HCT116 (cell line): ENCODE data around the gene SMIM5. TPM values are rescaled to one million over a fixed set of nuclear protein-coding genes. Genes with fewer than 3 reads are reported as not detected.

ENCODE experiments used
- ATAC-seq: fragments of 200-7000 bp; cut with Tn5 transposase; 2 replicates; pipeline ENCODE4 v1.9.1; 2020; ENCODE audit warnings: mild to moderate bottlenecking, moderate library complexity
- BruUV-seq: library from RNA; stranded (reverse); fragments of 400-500 nt; replicated peaks from 2 replicates; lab custom pipeline; 2021; lab: Mats Ljungman, UMichigan
- CTCF ChIA-PET: fragments of 300-600 bp; sonication (Branson Sonifier 250); formaldehyde crosslinking; loops from one replicate; lab custom pipeline; 2021; ENCODE audit warnings: antibody characterized with exemption; lab: Charles Lee
- POLR2A ChIA-PET: fragments of 300-600, 350-600 bp; sonication (Branson Sonifier 250); formaldehyde crosslinking; loops from one replicate; lab custom pipeline; 2021; ENCODE audit warnings: antibody characterized with exemption; lab: Charles Lee
- RAD21 ChIA-PET, 2 experiments: fragments of 300-600 bp; sonication (Branson Sonifier 250); formaldehyde crosslinking; loops; one replicate each; lab custom pipeline; 2023; ENCODE audit warnings: low total read pairs in 2 of 2; ENCODE audit not compliant: uncharacterized antibody in 2 of 2, unreplicated experiment in 2 of 2, low non-redundant PET in 1 of 2; lab: Charles Lee
- DNase-seq: peaks from one replicate; pipeline ENCODE4 v3.0.0-alpha.2; 2010; ENCODE audit warnings: low read depth, low spot score
- H2AFZ ChIP-seq: fragments of 200-600 bp; shearing (Covaris generic), sonication (generic); 2 replicates; pipeline ENCODE4 v1.6.1; 2017; ENCODE audit warnings: low read depth, mixed run types, mixed read lengths, antibody characterized with exemption, low read length; ENCODE audit not compliant: poor library complexity, severe bottlenecking
- H3K27ac ChIP-seq: 2 replicates; pipeline ENCODE4 v1.5.1; 2012; ENCODE audit warnings: low read depth, low read length
- H3K27me3 ChIP-seq: fragments of 200-600 bp; sonication (generic); 2 replicates; pipeline ENCODE4 v1.6.1; 2016; ENCODE audit warnings: mixed run types, low read length, mixed read lengths; ENCODE audit not compliant: insufficient read depth
- H3K36me3 ChIP-seq, 2 experiments: fragments of 200-500 bp in 1 of 2; fragments of 200-600 bp in 1 of 2; sonication (Bioruptor generic) in 1 of 2; sonication (generic) in 1 of 2; 2 replicates each; pipeline versions ENCODE4 v1.5.1 to v1.6.1; 2014 to 2016; ENCODE audit warnings: low read length in 2 of 2, inconsistent platforms in 1 of 2, mixed read lengths in 1 of 2, mixed run types in 1 of 2; ENCODE audit not compliant: insufficient read depth in 2 of 2, control insufficient read depth in 1 of 2
- H3K4me1 ChIP-seq, 2 experiments: fragments of 200-600 bp in 1 of 2; sonication (generic) in 1 of 2; 2 replicates each; pipeline versions ENCODE4 v1.5.1 to v1.6.1; 2012 to 2017; ENCODE audit warnings: low read length in 2 of 2, inconsistent platforms in 1 of 2, mild to moderate bottlenecking in 1 of 2, mixed read lengths in 1 of 2, mixed run types in 1 of 2, moderate library complexity in 1 of 2; ENCODE audit not compliant: insufficient read depth in 2 of 2, control insufficient read depth in 1 of 2
- H3K4me2 ChIP-seq: fragments of 200-600 bp; sonication (generic); 2 replicates; pipeline ENCODE4 v1.6.1; 2017; ENCODE audit warnings: mixed run types, low read length, mixed read lengths
- H3K4me3 ChIP-seq, 2 experiments: fragments of 200-600 bp in 1 of 2; sonication (generic) in 1 of 2; replicated peaks in 1 of 2; 2 replicates each; pipeline ENCODE4 v1.5.1; 2011 to 2016; ENCODE audit warnings: low read length in 2 of 2, control low read depth in 1 of 2, low read depth in 1 of 2, mild to moderate bottlenecking in 1 of 2, mixed read lengths in 1 of 2, mixed run types in 1 of 2
- H3K79me2 ChIP-seq: fragments of 200-600 bp; sonication (generic); 2 replicates; pipeline ENCODE4 v1.6.1; 2017; ENCODE audit warnings: mild to moderate bottlenecking, mixed run types, low read length, moderate library complexity, mixed read lengths; ENCODE audit not compliant: insufficient read depth
- H3K9ac ChIP-seq: fragments of 200-600 bp; sonication (generic); 2 replicates; pipeline ENCODE4 v1.6.1; 2016; ENCODE audit warnings: low read length, mixed read lengths
- H3K9me2 ChIP-seq: fragments of 200-600 bp; sonication (generic), shearing (Covaris generic); 2 replicates; pipeline ENCODE4 v1.6.1; 2017; ENCODE audit warnings: mixed run types, mild to moderate bottlenecking, moderate library complexity; ENCODE audit not compliant: insufficient read depth
- H3K9me3 ChIP-seq, 2 experiments: fragments of 200-500 bp in 1 of 2; fragments of 200-600 bp in 1 of 2; sonication (Bioruptor generic) in 1 of 2; sonication (generic) in 1 of 2; 2 replicates each; pipeline ENCODE4 v1.6.1; 2014 to 2017; ENCODE audit warnings: low read length in 2 of 2, mixed read lengths in 2 of 2, inconsistent platforms in 1 of 2, low read depth in 1 of 2, mild to moderate bottlenecking in 1 of 2, mixed run types in 1 of 2, moderate library complexity in 1 of 2; ENCODE audit not compliant: control insufficient read depth in 1 of 2, insufficient read depth in 1 of 2
- H4K20me1 ChIP-seq: fragments of 200-600 bp; sonication (generic), shearing (Covaris generic); 2 replicates; pipeline ENCODE4 v1.6.1; 2017; ENCODE audit warnings: mixed run types, mild to moderate bottlenecking, moderate library complexity; ENCODE audit not compliant: insufficient read depth
- CBX3 ChIP-seq: IDR thresholded peaks from 2 replicates; pipeline ENCODE4 v1.6.1; 2012; ENCODE audit warnings: low read depth
- CEBPB ChIP-seq: IDR thresholded peaks from 2 replicates; pipeline ENCODE4 v1.6.1; 2012; ENCODE audit warnings: low read depth
- POLR2A ChIP-seq: IDR thresholded peaks from 2 replicates; pipeline ENCODE4 v1.7.0; 2011; ENCODE audit warnings: borderline replicate concordance; ENCODE audit not compliant: insufficient read depth, insufficient read length; ENCODE audit errors: extremely low read depth
- POLR2AphosphoS5 ChIP-seq: IDR thresholded peaks from 2 replicates; pipeline ENCODE4 v1.6.1; 2011; ENCODE audit warnings: mild to moderate bottlenecking, low read depth, low read length, moderate library complexity
- SRF ChIP-seq: IDR thresholded peaks from 2 replicates; pipeline ENCODE4 v1.6.1; 2012; ENCODE audit warnings: low read depth
- TCF7L2 ChIP-seq: IDR thresholded peaks from 2 replicates; pipeline ENCODE4 v1.7.0; 2011; ENCODE audit warnings: borderline replicate concordance, inconsistent platforms; ENCODE audit not compliant: insufficient read depth, insufficient read length; ENCODE audit errors: extremely low read depth
- YY1 ChIP-seq: IDR thresholded peaks from 2 replicates; pipeline ENCODE4 v1.6.1; 2011; ENCODE audit warnings: low read length, low read depth, moderate library complexity, mild to moderate bottlenecking; ENCODE audit not compliant: insufficient replicate concordance; ENCODE audit errors: extremely low read depth
- ZNF274 ChIP-seq: fragments of 200-500 bp; sonication (Bioruptor generic); IDR thresholded peaks from 2 replicates; pipeline ENCODE4 v1.6.1; 2014; ENCODE audit warnings: mild to moderate bottlenecking, low read depth, low read length, inconsistent platforms
- intact Hi-C: fragments of 100-400 bp; cut with micrococcal nuclease; formaldehyde crosslinking; loops from 2 replicates; pipeline ENCODE4 v1.10.0; 2022
- total RNA-seq: library from RNA; stranded (reverse); gene quantifications from one replicate; pipeline ENCODE4 v1.2.1, GENCODE V29; 2021; ENCODE audit not compliant: unreplicated experiment
- TF ChIP-seq, protein P1 (sequence below): IDR thresholded peaks from 2 replicates; pipeline ENCODE4 v1.6.1; 2012
- TF ChIP-seq, protein P2 (sequence below): IDR thresholded peaks from 2 replicates; pipeline ENCODE4 v1.6.1; 2012
- TF ChIP-seq, protein P3 (sequence below): IDR thresholded peaks from 2 replicates; pipeline ENCODE4 v1.6.1; 2011; ENCODE audit warnings: mild to moderate bottlenecking, low read length, moderate library complexity; ENCODE audit not compliant: insufficient replicate concordance; ENCODE audit errors: extremely low read depth
- TF ChIP-seq, protein P4 (sequence below), 3 experiments: fragments of 200-600 bp in 1 of 3; sonication (generic) in 1 of 3; IDR thresholded peaks in 2 of 3; conservative IDR thresholded peaks in 1 of 3; 2 replicates each; pipeline ENCODE4 v1.5.1; 2012 to 2017; ENCODE audit warnings: low read depth in 2 of 3, low read length in 2 of 3, antibody characterized with exemption in 1 of 3, borderline replicate concordance in 1 of 3, control low read depth in 1 of 3, mild to moderate bottlenecking in 1 of 3, mixed read lengths in 1 of 3, mixed run types in 1 of 3, moderate library complexity in 1 of 3; ENCODE audit not compliant: insufficient read depth in 1 of 3
- TF ChIP-seq, protein P5 (sequence below): IDR thresholded peaks from 2 replicates; pipeline ENCODE4 v1.6.1; 2012; ENCODE audit warnings: low read depth

The SMIM5 gene
- total RNA-seq, 1 experiment from 2014 or later: 0.12 TPM

DNA sequence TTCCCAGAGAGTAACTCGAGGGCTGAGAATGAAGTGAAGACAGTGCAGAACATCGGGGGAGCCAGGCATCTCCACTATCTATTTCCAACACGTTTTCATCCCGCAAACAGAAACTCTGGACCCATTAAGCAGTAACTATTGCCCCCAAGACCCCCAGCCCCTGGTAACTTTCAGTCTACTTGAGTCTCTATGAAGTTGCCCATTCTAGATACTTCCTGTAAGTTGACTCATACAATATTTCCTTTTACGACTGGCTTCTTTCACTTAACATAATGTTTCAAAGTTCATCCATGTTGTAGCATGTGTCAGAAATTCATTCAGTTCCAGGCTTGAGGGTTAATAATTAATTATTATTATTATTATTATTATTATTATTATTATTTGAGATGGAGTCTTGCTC, 26.1 kb upstream of the SMIM5 start:
- H3K4me2 ChIP-seq: no peak overlapping the region
- H3K4me1 ChIP-seq: peaks cover 31 to 60% of the 10 kb centered on the region in 2 experiments
- TF ChIP-seq, protein P1, sequence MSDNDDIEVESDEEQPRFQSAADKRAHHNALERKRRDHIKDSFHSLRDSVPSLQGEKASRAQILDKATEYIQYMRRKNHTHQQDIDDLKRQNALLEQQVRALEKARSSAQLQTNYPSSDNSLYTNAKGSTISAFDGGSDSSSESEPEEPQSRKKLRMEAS: no peak
- no peak for TF ChIP-seq TCF7L2
- no peak for TF ChIP-seq POLR2AphosphoS5
- no peak for TF ChIP-seq CEBPB
- no peak for TF ChIP-seq CBX3
- TF ChIP-seq, protein P2, sequence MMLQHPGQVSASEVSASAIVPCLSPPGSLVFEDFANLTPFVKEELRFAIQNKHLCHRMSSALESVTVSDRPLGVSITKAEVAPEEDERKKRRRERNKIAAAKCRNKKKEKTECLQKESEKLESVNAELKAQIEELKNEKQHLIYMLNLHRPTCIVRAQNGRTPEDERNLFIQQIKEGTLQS: no peak
- no peak for TF ChIP-seq SRF
- TF ChIP-seq, protein P3, sequence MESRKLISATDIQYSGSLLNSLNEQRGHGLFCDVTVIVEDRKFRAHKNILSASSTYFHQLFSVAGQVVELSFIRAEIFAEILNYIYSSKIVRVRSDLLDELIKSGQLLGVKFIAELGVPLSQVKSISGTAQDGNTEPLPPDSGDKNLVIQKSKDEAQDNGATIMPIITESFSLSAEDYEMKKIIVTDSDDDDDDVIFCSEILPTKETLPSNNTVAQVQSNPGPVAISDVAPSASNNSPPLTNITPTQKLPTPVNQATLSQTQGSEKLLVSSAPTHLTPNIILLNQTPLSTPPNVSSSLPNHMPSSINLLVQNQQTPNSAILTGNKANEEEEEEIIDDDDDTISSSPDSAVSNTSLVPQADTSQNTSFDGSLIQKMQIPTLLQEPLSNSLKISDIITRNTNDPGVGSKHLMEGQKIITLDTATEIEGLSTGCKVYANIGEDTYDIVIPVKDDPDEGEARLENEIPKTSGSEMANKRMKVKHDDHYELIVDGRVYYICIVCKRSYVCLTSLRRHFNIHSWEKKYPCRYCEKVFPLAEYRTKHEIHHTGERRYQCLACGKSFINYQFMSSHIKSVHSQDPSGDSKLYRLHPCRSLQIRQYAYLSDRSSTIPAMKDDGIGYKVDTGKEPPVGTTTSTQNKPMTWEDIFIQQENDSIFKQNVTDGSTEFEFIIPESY: no peak
- TF ChIP-seq POLR2A: no peak
- TF ChIP-seq, protein P4, sequence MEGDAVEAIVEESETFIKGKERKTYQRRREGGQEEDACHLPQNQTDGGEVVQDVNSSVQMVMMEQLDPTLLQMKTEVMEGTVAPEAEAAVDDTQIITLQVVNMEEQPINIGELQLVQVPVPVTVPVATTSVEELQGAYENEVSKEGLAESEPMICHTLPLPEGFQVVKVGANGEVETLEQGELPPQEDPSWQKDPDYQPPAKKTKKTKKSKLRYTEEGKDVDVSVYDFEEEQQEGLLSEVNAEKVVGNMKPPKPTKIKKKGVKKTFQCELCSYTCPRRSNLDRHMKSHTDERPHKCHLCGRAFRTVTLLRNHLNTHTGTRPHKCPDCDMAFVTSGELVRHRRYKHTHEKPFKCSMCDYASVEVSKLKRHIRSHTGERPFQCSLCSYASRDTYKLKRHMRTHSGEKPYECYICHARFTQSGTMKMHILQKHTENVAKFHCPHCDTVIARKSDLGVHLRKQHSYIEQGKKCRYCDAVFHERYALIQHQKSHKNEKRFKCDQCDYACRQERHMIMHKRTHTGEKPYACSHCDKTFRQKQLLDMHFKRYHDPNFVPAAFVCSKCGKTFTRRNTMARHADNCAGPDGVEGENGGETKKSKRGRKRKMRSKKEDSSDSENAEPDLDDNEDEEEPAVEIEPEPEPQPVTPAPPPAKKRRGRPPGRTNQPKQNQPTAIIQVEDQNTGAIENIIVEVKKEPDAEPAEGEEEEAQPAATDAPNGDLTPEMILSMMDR (IDR thresholded peaks at IDR 0.05 in 2 of 3, conservative IDR thresholded peaks at IDR 0.05 in 1 of 3; ENCODE audit: borderline replicate concordance in 1 of 3, insufficient read depth in 1 of 3, low read depth in 2 of 3, low read length in 2 of 3): no peak
- TF ChIP-seq, protein P5, sequence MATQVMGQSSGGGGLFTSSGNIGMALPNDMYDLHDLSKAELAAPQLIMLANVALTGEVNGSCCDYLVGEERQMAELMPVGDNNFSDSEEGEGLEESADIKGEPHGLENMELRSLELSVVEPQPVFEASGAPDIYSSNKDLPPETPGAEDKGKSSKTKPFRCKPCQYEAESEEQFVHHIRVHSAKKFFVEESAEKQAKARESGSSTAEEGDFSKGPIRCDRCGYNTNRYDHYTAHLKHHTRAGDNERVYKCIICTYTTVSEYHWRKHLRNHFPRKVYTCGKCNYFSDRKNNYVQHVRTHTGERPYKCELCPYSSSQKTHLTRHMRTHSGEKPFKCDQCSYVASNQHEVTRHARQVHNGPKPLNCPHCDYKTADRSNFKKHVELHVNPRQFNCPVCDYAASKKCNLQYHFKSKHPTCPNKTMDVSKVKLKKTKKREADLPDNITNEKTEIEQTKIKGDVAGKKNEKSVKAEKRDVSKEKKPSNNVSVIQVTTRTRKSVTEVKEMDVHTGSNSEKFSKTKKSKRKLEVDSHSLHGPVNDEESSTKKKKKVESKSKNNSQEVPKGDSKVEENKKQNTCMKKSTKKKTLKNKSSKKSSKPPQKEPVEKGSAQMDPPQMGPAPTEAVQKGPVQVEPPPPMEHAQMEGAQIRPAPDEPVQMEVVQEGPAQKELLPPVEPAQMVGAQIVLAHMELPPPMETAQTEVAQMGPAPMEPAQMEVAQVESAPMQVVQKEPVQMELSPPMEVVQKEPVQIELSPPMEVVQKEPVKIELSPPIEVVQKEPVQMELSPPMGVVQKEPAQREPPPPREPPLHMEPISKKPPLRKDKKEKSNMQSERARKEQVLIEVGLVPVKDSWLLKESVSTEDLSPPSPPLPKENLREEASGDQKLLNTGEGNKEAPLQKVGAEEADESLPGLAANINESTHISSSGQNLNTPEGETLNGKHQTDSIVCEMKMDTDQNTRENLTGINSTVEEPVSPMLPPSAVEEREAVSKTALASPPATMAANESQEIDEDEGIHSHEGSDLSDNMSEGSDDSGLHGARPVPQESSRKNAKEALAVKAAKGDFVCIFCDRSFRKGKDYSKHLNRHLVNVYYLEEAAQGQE: no peak
- TF ChIP-seq YY1: no peak
- TF ChIP-seq ZNF274: no peak
- RAD21 ChIA-PET: no interaction called here
- H3K4me3 ChIP-seq: no peak overlapping the region
- H3K9me3 ChIP-seq: no peaks in the 10 kb centered on the region
- H3K9me2 ChIP-seq: no peaks in the 10 kb centered on the region
- BruUV-seq: no TSS peak
- intact Hi-C loops: no loop called here
- ATAC-seq (no peak), DNase-seq (no peak)
- H3K9ac ChIP-seq: no peak overlapping the region
- H3K27ac ChIP-seq: no peak overlapping the region
- POLR2A ChIA-PET: no interaction called here
- H3K36me3 ChIP-seq: no peaks in the 10 kb centered on the region
- CTCF ChIA-PET: no interaction called here
- H3K27me3 ChIP-seq: no peaks in the 10 kb centered on the region
- no peak overlapping the region for H2AFZ ChIP-seq
- no peaks in the 10 kb centered on the region for H4K20me1 ChIP-seq
- H3K79me2 ChIP-seq: no peaks in the 10 kb centered on the region
